HCEC 1CT (cell line): ENCODE measurements around the gene NDUFA3.
"Not testable (repeated sequence)": the region's sequence is repeated elsewhere in the genome, so short reads cannot be mapped to it uniquely, and the experiment has no call there.

Experiments used
- DNase-seq: peaks from one replicate; pipeline ENCODE4 v3.0.0-alpha.2; 2017

NDUFA3 gene

DNA sequence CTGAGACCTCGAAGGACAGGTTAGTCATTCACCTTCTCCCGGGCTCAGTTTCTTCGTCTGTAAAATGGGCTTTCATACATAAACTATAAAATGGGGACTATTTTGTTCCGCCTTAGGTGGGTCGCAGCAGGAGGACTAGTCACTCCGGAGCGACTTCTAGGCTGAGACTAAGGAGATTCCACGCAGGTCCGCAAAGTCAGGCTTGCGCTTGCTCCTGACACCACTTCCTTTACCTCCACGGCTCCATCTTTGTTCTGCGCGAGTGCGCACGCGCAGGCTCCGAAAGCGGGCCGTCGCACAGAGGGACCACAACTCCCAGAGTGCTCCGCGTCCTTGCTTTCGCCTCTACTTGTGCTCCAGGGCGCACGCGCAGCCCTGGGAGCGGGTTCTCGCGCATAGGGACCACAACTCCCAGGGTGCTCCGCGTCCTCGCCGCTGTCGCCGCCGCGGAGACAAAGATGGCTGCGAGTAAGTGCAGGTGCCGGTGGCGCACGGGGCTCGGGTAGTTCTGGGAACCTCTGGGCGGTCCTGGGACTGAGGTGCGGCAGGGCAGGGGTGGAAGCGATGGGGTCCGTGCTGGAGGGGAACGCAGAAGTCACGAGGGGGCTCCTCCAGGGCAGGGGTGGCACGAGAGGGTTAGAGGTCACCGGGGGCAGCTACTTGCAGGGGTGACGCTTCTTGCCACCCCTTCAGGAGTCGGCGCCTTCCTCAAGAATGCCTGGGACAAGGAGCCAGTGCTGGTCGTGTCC lies at the start of gene NDUFA3:
Gene NDUFA3 (plus strand): TSS at position 435 of the 749 bp plus-strand sequence. CDS start 24 bp downstream, at position 459.
- DNase-seq, result peak; percentile 97

DNA sequence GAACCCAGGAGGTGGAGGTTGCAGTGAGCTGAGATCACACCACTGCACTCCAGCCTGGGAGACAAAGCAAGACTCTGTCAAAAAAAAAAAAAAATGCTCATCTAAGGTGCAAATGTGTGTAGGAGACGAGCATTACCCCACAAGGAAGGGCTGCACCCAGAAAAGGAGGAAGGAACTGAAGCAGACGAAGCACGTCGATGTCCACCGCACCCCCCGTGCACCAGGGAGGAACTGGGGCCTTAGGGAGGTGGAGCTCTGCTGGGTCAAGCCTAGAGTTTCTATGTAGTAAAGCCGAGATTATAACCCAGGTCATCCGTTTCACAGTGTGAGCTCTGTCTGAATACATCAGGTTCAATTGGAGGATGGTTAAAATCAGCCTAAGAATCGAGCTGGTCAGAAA lies 40.0 kb upstream of the NDUFA3 start:
- DNase-seq, result no peak

DNA sequence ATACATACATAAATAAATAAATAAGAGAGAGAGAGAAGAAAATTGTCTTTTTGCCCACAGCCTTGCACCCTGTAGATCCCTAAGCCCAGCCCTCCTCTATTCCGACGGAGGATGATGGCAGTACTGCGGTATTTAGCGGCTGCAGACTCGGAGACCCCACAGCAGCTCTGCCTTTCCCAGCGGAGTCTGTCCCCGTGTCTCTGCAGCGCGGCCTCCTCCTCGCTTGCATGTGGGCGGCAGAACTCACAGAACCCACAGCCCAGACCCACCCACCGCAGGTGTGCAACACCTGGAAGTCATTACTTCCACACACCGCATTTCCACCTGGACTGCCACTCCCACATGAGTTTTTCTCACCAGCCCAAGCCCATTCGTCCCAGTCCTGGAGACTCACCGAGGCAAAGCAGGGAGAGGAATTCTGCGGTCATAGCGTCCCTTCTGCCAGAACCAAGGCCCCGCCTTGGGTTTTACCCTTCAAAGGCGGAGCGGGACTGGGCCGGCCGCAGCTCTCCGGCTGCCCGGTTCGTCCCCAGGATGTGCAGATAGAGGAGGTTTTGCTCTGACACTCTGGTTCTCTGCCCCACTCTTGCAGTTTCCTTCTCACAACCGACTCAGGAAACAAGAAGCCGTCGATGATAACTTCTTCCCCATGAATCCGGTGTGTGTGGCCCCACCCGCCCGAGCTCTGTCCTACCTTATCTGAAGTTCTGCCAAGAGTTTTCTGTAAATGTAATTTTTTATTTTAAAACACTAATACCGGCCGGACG lies 39.1 kb upstream of the NDUFA3 start, which contains the start of gene VSTM1:
Gene VSTM1 (minus strand): TSS at position 548 of the 767 bp plus-strand sequence. CDS start 120 bp downstream, at position 428.
- DNase-seq, result no peak

DNA sequence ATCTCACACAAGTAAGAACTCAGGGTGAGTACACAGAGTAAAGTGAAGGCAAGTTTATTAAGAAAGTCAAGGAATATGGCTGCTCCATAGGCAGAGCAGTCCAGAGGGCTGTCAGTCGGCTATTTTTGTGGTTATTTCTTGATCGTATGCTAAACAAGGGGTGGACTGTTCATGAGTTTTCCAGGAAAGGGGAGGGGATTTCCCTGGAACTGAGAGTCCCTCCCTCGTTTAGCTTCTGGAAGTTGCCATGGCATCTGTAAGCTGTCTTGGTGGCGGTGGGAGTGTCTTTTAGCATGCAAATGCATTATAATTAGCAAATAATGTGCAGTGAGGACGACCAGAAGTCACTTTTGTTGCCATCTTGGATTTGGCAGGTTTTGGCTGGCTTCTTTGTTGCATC lies 33.2 kb upstream of the NDUFA3 start:
- DNase-seq, result no peak

DNA sequence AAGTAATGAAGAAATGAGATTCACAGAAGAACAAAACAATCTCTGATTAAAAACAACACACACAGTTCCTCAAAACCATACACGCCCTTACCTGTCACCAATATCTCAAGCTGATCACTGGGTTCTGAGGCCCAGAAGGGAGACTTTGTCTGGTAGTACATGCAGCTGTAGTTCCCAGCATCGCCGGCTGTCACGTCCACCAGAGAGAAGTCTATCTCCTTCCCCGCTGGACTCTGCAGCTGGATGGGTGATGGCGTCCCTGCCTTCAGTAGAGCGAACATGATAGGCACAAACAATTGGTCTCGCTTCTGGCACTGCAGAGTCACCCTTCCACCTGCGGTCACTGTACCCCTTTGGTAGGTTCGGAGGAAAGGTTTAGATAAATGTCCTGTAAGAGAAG lies 28.8 kb upstream of the NDUFA3 start:
- DNase-seq, result no peak

DNA sequence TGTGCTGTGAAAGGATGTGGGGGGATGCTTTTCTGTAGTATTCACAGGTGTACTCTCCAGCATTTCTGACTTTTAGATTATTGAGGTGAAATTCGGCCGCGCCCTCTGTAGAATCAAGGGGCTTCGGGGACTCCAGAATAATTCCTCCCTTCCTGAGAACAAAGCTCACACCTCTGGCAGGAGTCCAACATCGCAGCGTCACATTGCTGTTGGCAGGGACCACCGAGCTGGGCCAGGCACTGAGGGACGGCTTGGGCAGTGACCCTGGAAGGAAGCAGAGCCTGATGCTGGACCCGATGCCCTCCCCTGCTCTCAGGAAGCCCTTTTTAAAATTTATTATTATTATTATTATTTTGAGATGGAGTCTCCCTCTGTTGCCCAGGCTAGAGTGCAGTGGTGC lies 27.8 kb upstream of the NDUFA3 start:
- no peak for DNase-seq

DNA sequence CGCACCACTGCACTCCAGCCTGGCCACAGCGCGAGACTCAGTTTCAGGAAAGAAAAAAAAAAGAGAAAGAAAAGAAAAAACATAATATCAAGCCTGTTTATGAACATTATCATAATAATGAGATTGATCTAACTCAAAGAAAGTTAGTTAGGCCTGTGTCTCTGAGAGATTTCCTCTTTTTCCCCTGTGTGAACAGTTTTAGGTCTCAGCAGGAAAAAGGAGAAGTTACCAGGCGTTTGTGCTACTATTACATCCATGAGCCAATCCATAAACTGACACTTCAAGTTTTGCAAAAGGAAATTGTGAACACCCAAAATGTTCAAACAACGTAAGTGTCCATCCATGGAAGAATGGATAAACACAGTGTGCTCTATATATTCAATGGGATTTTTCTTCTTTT lies 25.3 kb upstream of the NDUFA3 start:
- no peak for DNase-seq

DNA sequence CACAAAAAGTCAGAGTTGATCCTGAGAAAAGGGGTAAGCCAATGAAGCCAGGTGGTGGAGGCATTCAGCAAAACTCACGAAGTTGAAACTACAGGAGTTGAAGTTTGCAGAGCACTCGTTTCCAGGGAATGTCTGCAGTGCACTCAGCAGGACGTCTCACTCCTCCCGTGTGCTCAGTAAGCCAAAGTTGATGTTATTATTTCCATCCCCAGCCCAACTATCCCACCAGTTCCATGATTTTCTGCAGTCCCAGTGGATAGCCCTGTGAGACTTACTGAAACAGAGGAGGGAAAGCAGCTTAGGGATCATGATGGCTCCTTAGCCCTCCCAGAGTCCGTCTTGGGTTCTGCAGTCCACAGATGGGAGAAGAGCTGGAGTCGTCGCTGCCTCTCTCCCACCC lies 21.6 kb upstream of the NDUFA3 start, which contains the start of gene TARM1:
Gene TARM1 (minus strand): TSS at position 334 of the 400 bp plus-strand sequence. CDS start 25 bp downstream, at position 309.
- no peak for DNase-seq

DNA sequence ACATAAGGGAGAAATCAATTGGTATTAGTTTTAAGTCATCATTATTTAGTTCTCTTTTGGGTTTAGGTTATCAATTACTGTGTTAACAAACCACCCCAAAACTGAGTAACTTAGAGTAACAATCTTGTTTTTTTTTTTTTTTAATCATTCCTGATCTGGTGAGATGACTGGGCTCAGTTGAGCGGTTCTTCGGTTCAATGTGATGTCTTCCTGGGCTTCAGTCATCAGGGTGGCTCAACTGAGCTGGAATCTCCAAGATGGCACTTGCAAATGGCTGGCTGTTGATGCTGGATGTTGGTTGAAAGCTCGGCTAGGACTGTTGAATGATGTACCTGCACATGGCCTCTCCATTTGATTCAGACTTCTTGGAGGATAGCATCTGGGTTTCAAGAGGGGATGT lies 18.2 kb upstream of the NDUFA3 start:
- no peak for DNase-seq

DNA sequence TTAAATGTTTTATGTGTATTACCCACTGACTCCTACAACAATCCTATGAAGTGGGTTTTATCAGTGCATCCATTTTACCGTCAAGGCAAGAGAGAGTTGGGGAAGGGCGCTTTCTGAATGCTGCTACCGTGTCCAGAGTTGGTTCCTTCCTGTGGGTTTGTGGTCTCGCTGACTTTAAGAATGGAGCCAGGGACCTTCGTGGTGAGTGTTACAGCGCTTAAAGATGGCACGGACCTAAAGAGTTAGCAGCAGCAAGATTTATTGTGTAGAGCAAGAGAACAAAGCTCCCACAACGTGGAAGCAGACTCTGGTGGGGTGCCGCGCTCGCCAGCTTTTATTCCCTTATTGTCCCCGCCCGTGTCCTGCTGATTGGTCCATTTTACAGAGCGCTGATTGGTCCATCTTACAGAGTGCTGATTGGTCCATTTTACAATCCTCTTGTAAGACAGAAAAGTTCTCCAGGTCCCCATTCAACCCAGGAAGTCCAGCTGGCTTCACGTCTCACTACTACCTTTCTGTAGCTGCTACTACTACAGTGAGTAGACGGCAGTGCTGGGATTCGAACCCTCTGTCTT lies 8.1 kb upstream of the NDUFA3 start:
- no peak for DNase-seq

DNA sequence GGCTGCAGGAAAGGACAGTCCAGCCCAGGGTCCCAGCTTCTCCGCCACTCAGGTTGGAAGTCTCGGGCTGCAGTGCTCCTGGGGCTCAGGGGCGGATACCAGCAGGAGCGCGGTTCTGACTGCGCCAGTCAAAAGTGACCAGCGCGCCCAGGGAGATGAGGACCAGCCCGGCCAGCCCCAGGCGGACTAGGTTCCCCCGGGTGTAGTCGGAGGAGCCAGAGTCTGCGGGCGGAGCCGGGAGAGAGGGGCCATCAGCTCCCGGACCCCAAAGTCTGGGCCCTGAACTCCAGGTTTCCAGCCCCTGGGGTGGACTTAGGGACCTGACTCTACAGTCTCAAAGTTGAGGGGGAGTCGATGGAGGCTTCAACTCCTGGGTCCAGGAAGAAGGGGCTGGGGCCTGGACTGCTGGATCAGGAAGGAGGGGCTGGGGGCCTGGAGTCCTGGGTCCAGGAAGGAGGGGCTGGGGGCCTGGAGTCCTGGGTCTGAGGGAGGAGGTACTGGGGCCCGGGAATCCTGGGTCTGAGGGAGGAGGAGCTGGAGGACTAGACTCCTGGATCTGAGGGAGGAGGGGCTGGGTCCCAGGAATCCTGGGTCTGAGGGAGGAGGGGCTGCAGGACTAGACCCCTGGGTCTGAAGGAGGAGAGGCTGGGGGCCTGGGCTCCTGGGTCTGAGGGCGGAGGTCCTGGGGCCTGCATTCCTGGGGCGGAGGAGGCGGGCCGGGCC lies 7.4 kb upstream of the NDUFA3 start:
- DNase-seq, result no peak

DNA sequence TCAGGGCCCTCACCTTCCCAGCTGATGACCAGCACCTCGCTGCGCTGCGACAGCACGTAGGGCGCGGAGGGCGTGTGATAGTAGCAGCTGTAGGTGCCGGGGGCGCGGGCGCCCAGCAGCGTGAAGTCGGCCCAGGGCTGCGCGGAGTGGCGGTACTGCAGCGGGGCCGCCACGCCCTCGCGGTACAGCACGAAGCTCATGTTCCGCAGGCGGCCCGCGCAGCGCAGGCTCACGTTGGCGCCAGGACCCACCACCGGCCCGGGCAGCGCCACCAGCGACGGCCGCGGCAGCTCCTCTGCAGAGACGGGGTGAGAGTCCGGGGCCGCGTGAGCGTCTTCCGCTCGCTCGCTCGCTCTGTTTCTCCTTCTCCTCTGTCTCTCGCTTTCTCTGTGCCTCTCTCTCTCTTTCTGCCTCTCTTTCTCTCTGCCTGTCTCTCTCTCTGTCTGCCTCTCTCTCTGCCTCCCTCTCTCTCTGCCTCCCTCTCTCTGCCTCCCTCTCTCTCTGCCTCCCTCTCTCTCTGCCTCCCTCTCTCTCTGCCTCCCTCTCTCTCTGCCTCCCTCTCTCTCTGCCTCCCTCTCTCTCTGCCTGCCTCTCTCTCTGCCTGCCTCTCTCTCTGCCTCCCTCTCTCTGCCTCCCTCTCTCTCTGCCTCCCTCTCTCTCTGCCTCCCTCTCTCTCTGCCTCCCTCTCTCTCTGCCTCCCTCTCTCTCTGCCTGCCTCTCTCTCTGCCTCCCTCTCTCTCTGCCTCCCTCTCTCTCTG lies 6.6 kb upstream of the NDUFA3 start:
- DNase-seq, result not testable (repeated sequence)

DNA sequence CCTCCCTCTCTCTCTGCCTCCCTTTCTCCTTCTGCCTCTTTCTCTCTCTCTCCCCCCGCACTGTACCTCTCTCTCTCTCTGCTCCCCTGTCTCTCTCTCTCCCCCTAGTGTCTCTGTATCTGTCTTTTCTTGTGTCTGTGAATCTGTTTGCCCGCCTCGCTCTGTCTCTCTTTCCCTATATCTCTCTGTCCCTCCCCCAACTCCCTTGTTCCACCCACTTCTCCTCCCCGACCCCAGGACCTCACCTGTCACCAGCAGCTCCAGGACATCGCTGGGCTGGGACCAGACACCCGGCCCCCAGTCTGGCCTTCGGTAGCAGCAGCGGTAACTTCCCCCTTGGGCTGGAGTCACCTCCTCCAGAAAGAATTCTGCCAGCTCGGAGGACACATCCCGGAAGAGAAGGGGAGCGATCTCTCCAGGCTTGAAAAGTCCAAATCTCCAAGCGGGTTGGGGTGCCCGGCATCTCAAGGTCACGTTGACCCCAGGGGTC lies 6.0 kb upstream of the NDUFA3 start:
- DNase-seq, result peak; percentile 40

DNA sequence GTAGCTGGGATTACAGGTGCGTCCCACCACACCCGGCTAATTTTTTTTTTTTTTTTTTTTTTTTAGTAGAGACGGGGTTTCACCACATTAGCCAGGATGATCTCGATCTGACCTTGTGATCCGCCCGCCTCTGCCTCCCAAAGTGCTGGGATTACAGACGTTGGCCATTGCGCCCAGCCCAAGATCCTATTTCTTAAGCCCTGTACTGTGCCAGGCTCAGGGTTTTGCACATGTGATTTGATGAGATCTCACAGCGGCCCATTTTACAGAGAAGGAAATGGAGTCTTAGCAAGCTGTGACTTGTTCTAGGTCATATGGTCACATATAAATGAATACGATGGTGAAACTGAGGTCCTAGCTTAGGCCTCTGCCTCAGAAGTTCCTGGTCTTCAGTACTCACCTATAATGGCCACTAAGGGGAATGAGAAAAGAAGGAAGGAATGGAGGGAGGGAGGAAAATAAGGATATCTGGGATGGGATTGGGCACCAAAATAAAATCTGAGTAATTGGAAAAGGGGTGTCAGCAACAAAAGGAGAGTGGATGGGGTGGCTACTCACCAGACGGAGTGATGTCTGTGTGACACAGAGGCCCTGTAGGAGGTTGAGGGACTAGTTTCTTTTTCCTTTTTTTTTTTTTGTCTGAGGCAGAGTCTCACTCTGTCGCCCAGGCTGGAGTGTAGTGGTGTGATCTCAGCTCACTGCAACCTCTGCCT lies 3.3 kb upstream of the NDUFA3 start:
- no peak for DNase-seq

DNA sequence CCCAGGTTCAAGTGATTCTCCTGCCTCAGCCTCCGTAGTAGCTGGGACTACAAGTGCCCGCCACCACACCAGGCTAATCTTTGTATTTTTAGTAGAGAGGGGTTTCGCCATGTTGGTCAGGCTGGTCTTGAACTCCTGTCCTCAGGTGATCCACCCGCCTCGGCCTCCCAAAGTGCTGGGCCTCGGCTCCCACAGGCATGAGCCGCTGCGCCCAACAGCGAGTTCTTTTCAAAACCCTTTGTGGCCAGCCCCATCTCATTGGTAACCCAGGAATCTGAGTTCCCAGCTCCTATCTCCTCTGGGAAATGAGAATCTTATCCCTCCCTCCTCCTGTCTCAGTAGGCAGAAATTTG lies 2.8 kb upstream of the NDUFA3 start:
- DNase-seq, result not testable (repeated sequence)

DNA sequence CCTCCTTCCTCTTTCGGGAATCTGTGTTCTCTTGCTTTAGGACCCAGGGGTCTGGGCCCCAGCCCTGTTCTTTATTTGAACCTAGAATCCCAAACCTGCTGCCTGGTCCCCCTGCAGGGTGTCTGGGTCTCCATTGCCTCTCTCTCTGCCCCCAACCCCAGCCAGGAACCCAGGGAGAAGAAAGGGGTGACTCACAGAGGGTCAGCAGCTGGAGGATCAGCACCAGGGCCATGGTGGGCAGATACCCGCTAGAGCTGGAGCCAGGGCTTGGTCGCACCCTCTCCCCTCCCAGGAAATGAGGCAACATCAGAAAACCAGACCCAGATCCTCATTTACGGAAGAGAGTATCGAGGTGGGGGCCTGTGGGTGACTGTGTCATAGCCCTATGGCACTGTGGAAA lies 2.1 kb upstream of the NDUFA3 start, which contains the start of gene OSCAR:
Gene OSCAR (minus strand): TSS at position 243 of the 400 bp plus-strand sequence. CDS start 11 bp downstream, at position 232.
- DNase-seq, result no peak

DNA sequence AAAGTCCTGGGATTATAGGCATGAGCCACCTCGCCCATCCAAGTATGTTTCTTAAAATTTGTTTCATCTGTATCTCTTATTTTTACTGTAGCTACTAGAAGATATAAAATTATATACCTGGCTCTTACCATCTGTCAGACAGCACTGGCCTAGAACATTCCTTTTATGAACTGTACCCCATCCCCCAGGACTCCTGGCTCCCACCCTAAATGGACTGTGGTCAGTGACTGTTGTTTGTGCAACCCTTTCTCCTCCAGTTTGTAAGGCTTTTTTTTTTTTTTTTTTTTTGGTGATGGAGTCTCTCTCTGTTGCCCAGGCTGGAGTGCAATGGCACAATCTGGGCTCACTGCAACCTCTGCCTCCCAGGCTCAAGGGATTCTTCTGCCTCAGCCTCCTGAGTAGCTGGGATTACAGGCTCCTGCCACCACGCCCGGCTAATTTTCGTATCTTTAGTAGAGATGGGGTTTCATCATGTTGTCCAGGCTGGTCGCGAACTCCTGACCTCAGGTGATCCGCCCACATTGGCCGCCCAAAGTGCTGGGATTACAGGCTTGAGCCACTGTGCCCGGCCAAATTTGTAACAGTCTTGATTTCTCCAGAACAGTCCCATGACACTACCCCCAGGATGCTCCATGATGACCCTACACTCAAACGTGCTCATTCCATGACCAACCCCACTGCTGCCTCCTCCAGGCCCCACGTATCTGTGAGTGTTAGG lies 2.5 kb downstream of the NDUFA3 start:
- no peak for DNase-seq

DNA sequence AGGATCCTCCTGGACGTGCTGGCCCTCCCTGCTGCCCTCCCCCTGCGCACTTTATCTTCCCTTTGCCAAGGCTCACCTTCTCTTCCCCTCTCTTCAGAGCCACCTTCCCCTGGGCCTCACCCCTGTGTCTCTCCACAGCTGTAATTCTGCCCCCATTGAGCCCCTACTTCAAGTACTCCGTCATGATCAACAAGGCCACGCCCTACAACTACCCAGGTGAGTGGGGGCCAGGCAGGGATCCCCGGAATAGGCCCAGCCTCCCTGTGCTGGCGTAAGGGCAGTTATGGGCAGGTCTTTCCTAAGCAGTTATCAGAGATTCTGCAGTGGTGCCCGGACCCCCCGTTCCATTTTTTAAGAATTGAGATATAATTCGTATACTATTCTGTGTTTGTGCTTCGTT lies 3.1 kb downstream of the NDUFA3 start:
- DNase-seq, result no peak

DNA sequence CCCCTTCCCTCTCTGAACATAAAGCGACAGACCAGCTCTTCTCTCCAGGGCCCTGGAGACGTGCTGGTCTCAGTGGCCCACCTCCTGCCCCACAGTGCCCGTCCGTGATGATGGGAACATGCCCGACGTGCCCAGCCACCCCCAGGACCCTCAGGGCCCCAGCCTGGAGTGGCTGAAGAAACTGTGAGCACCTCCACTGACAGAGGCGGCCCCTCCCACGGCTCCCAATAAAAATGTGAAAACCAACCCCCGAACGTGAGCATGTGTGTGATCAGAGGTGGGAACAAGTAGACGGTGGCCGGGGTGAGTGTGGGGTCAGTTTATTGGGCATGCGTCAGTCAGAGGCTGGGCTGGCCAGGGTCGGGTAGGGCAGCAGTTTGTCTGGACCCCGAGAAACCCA lies 4.1 kb downstream of the NDUFA3 start:
- no peak for DNase-seq

DNA sequence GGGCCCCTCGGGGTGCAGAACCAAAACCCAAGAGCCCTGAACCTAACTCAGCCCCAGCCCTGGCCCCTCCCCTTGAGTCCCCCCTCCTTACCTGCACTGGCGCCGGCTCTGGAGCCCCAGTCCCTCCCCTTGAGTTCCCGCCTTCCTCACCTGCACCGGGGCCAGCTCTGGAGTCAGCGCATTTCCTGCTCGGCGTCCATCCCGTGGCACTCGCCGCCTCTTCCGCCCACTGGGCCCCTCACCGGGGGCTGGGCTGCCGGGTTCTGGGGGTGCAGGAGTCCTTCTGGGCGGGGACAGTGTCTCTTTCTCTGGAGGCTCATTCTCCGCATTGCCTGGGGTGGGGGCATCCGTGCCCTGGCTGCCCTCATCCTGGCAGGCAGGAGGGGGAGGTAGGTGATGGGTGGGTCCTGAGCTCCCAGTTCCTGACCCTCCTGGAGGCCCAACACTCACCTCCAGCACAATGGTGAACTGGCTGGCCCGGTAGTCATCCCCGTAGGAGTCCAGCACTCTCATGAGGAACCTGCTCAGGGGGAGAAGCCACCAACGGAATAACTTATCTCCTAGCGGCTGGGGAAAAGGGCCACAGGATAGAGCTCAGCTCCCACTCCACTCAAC lies 5.3 kb downstream of the NDUFA3 start:
- no peak for DNase-seq
